ENCODE measurements around the gene HSPE1.
"Not testable (repeated sequence)": the region's sequence is repeated elsewhere in the genome, so short reads cannot be mapped to it uniquely, and the experiment has no call there.

Gene HSPE1

DNA sequence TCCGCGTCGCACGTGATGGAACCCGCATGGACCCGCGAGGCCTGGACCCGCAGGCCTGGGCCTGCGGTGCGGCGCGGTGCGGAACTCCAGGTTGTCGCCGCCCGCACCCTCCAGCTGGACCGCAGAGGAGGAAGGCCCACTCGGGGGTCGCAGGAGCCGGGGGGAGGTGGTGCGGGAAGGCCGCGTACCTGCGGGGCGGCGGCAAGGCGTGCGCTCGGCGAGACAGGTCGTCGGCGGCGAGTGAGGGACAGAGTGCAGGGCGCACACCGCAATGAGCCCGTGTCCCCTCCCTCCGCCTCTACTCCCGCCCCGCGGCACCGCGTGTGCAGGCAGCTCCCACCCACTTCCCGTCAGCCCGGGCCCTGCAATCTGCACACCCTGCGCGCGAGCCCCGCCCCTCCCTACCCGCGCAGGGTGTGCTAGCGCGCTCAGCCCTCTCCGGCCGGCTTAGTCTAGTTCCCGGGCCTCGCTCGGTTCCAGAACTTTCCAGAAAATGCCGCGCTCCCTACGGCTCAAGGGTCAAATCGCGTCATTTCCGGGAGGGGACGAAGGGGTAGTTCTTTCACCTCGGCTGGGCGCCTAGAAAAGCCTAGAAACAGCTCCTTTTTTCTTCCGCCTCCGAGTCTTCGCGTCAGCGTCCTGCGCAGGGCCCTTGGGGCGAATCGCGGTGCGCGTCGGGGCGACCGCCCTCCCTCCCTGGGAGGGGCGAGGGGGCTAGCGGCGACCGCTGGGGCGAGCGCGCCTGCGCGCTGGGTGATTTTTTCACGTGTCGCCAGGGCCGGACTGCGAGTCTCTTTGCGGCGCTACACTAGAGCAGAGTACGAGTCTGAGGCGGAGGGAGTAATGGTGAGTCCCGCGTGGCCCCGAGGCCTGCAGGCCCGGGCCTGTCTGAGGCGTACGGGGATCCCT is at the start of gene HSPE1, which contains the start of gene HSPD1:
Gene HSPE1, plus strand, starts transcription at position 786 of the 909 bp plus-strand sequence. Its CDS starts 58 bp downstream, at position 844.
Gene HSPD1, minus strand, starts transcription at position 247 of the 909 bp plus-strand sequence. CDS start 992 bp downstream, outside the sequence.
- peak; percentile 94 for DNase-seq (ENCODE audit: low spot score)

DNA sequence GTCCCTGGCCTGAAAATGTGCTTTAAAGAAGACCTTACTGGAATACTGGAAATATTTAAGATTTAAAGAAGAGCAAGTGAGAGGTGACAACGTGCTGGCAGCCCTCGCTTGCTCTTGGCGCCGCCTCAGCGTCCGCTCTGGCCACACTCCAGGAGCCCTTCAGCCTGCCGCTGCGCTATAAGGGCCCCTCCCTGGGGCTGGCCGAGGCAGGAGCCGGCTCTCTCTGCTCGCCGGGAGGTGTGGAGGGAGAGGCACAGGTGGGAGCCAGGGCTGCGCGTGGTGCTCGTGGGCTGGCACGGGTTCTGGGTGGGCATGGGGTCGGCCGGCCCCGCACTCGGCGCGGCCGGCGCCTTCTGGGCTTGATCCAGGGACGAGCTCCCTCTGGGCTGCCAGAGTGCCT is 49.7 kb upstream of the HSPE1 start:
- no peak for DNase-seq (ENCODE audit: low spot score)

DNA sequence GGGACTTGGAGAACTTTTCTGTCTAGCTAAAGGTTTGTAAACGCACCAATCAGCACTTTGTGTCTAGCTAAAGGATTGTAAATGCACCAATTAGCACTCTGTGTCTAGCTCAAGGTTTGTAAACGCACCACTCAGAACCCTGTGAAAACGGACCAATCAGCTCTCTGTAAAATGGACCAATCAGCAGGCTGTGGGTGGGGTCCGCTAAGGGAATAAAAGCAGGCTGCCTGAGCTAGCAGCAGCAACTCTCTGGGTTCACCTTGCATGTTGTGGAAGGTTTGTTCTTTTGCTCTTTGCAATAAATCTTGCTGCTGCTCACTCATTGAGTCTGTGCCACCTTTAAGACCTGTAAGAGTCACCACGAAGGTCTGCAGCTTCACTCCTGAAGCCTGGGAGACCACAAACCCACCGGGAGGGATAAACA is 49.2 kb upstream of the HSPE1 start:
- not testable (repeated sequence) for DNase-seq (ENCODE audit: low spot score)

DNA sequence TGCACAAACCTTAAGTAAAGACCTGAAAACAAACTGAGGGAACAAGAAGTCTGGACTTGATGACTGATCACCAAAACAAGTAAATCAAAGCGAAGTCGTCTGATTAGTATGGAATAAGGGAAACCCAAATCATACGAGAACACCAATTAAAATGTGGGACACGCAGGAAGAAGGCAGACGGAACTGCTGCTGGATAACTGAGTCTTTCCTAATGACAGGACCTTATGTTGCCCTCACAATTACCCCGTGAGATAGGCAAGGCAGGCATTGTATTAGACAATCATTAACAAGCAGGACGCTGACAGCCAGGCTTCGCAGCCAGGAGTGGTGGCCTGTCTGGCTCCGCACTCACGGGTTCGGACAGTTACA is 47.4 kb upstream of the HSPE1 start:
- DNase-seq (ENCODE audit: low spot score) = no peak

DNA sequence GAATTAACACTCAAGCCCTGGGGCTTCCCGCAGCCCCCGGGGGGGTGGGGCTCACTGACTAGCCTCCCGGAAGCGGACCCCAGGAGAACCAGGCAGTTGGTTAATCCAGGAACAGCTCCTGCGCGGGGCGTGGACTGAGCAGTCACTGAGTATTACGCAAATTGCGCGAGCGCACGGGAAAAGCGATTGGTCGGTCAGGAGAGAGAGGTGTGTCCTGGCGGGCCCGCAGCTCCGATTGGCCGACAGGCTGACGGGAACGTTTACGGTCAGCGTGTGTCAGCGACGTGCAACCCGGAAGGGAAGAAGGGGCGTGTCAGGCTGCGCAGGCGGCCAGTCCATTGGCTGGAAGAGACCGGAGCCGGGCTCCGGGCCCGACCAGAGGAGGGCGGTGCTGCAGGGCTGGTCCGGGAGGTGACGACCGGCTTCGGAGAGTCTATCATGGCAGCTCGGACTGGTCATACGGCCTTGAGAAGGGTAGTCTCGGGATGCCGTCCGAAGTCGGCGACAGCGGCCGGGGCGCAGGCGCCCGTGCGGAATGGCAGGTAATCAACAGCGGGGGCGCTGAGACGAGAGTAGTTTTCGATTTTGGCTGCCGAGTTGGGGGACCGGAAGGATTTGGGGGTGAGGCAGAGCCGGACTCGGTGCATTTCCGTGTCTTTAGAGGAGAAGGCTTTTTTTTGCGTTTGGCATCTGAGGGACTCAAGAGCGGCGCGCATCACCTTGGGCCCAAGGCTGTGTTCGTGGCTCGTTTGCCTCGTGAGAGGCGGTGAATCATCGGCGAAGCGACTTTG is 46.9 kb upstream of the HSPE1 start, which contains the start of gene COQ10B:
Gene COQ10B, plus strand, starts transcription at position 430 of the 791 bp plus-strand sequence. Its CDS starts 9 bp downstream, at position 439.
- DNase-seq (ENCODE audit: low spot score) = peak; percentile 99

DNA sequence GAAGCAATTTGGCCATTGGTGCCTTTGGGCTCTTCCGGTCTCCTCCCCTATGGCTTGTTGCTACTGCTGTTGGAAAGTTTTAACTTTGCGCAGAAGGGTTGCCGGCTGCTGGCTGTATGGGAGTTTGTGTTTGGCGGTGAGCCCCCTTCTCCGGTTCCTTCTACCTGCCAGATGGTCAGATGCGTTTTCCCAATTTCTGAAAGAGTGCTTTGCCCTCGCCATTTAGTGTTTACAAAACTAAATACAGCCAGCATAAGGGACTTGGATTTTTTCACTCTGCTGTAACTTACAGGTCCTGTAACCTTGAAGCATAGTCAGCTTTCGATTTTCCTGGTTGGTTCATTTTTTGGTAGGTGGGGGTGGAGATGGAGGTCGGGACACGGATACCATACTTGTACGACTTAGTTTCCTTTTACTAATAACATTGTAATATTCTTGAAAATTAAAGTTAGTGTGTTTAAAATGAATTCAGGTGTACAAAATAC is 46.2 kb upstream of the HSPE1 start:
- no peak for DNase-seq (ENCODE audit: low spot score)

DNA sequence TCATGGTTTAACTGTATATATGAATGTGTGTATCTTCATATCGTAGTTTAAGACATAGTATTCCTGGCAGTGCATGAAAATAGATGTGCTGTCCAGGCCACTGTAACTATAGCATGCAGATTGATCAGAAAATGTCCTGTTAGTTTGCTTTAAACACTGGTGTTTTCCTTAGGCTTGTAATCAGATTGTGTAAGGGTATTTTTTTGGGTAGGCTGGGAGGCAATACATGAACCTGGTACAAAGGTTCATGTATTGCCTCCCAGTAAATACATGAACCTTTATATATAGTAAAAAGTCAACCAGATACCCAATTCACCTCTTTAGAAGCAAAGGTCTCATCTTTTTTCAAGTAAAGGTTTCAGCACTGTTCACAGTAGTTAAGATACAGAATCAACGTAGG is 45.3 kb upstream of the HSPE1 start:
- DNase-seq (ENCODE audit: low spot score) = no peak

DNA sequence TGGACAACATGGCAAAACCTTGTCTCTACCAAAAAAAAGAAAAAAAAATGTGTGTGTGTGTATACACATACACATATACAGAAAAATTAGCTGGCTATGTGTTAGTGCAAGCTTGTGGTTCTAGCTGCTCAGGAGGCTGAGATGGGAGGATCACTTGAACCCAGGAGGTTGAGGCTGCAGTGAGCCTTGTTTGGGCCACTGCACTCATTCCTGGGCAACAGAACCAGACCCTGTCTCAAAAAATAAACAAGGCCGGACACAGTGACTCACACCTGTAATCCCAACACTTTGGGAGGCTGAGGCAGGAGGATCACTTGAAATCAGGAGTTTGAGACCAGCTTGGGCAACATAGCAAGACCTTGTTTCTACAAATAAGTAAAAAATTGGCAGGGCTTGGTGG is 44.8 kb upstream of the HSPE1 start:
- no peak for DNase-seq (ENCODE audit: low spot score)

DNA sequence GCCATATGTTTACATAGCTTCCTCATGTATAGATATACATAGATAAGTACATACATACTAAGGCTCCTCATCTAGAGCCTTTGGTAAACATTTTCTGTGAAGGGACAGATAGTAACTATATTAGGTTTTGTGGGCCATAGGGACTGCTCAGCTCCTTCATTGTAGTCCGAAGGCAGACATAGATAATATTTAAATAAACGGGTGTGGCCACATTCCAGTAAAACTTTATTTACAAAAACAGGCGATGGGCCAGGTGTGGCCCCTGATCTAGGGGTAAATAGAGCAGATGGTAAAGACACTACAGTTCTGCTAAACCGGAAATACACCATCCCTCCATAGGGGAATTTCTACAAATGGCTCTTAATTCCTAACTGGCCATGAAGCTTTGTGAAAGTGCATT is 39.5 kb upstream of the HSPE1 start:
- DNase-seq (ENCODE audit: low spot score) = peak; percentile 37

DNA sequence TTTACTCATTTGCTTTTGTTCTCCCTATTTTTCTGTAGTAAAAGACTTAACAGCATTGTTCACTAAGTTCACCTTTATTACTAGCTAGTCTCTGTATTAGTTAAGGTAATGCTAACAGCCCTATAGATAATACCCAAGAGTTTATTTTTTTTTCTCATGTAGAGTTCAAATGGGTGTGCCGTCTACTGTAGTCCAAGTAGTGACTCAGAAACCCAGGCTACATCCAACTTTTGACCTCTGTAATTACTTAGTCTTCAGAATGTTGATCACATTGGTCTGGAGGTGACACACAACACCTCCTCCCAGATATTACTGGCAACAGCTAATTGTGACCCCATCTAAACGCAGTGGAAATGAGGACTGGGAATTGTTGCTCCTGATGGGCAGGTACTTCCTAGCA is 39.1 kb upstream of the HSPE1 start:
- DNase-seq (ENCODE audit: low spot score) = peak; percentile 48

DNA sequence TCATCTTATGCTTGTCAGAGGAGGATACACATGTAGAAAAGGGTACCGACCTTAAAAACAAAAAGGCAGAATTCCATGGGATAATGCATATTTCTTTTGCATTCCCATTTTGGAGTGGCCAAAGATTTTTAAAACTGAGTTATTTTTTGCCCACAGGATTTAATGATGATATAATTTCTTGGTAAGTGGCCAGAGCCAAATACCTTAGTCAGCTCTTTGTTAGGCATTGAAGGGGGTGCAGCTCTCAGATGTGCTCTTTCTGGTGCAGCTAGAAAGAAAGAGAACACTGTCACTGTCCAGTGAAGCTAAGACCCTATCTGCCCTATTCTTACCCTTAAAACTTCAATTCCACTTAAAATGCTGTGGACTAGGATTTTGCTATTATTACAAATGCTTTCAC is 36.0 kb upstream of the HSPE1 start:
- DNase-seq (ENCODE audit: low spot score) = no peak

DNA sequence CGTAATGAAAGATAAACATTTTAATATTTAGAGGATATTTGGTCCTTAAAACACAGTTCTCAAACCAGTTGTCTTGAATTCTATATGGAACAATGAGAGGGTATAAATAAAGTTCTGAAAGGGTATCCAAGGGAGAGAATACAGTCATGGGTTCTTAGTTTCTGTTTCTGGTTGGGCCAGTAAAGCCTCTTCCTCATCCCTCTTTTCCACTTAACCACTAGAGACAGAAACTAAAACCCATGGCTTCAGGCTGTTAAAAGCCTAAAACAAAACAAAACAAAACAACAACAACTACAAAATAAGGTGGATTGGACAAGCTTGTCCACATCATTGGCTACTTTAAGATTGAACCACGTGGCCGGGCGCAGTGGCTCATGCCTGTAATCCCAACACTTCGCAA is 28.0 kb upstream of the HSPE1 start:
- no peak for DNase-seq (ENCODE audit: low spot score)

DNA sequence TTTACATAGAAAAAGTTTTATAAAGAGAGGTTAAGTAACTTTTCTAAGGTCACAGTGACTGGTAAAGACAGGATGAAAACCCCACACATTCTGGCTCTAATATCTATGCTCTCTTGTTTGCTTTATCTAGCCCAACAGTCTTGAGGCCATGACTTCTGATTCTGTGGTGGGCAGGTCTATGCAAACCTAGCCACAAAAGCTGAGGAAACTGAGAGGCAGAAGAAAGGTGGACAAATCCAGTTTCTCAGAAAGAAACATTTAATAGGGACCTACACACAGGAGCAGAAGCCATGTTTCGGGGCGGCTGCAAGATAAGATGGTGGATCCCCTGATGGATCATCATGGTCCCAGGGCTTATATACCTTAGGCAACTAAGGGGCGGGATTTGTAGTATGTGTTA is 22.4 kb upstream of the HSPE1 start:
- DNase-seq (ENCODE audit: low spot score) = peak; percentile 73

DNA sequence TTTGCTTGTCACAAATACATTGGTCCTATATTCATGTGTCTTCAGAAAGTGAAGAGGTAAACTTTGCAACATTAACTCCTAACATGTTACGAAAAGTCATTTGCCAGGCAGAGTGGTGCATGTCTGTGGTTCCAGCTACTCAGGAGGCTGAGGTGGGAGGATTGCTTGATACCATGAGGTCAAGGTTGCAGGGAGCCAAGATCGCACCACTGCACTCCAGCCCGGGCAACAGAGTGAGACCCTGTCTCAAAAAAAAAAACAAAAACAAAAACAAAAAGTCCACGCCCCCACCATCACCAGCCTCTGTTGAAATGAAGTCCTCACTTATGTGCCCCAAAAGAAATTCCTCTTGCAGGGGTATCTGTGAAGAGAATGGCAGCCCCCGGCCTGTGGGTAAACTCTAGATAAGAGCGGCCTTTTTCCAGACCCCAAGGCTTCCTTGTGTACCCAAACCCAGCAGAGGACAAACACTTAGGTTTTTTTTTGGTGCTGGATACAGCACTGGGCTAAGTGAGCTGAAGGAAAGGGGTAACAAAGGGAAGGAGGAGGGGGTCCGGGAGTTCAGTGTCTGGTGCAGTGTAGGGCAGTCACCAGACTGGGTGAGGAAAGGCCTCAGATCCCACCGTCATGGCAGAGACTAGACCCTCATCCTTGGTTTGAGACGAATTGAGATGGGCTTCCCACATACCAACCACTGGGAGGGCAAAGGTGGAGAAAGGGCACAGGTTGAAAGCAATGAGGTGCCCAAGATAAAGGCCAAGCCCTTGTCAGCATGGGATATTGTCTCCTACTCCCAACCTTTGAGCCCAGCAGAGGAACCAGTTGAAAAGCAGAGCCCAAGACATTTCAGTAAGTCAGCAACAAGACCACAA is 19.8 kb upstream of the HSPE1 start:
- DNase-seq (ENCODE audit: low spot score) = no peak

DNA sequence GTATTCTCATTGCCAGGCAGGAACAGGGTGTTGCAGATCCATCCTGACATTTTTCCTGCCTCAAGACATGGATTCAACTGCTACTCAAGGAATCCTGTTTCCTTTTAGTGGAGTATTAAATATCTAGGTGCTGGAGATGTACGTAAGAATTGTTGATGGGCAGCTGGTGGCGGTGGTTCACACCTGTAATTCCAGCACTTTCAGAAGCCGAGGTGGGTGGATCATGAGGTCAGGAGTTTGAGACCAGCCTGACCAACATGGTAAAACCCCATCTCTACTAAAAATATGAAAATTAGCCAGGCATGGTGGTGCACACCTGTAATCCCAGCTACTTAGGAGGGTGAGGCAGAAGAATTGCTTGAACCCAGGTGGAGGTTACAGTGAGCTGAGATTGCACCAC is 15.9 kb upstream of the HSPE1 start:
- DNase-seq (ENCODE audit: low spot score) = not testable (repeated sequence)

DNA sequence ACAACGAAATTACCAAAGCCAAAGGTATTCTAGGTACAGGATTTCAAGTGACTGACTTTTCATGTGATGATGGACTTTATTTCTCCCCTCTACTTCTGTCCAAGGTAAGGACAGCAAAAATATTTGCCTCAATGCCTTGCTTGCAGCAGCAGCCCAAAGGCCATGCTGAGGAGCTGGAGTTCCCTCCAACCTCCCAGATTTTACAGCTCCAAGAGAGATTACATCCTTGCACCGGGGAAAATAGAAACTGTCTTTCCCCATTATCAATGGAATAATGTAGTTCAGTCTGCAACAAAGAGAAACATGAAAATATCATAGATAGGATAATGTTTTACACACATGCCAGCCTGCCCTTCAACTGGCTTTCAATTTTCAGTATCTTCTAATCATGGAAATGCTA is 14.0 kb upstream of the HSPE1 start:
- no peak for DNase-seq (ENCODE audit: low spot score)

DNA sequence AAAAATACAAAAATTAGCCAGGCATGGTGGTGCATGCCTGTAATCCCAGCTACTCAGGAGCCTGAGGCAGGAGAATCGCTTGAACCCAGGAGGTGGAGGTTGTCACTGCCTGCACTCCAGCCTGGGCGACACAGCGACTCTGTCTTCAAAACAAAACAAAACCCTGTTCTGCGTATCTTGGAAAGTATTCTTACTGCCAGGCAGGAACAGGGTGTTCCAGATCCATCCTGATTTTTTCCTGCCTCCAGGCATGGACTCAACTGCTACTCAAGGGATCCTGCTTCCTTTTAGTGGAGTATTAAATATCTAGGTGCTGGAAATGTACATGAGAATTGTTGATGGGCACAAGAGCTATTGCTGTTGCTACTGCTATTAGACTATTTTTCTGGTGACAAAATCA is 12.8 kb upstream of the HSPE1 start:
- no peak for DNase-seq (ENCODE audit: low spot score)

DNA sequence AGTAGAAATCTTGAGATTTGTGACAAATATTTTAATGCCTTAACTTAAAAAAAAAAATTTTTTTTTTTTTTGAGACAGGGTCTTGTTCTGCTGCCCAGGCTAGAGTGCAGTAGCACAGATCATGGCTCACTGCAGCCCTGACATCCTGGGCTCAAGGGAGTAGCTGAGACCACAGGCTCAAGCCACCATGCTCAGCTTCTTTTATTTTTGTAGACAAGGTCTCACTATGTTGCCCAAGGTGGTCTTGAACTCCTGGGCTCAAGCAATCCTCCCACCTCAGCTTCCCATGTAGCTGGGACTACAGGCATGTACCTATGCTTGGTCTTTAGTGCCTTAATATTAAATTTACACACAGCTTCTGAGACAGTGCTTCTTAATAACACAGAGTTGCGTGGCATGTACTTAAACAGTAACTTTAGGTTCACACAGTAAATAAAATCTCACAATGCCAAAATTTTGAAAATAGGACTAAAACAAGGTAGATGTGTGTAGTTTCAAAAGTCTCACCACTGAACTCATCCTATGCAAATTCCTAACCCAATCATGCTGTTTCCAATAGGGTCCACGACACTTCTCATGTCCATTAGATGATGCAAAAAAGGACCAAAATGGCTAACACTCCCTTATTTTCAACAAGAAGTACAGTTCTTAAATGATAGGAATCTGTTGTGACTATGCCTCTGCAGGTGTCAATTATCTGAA is 4.6 kb upstream of the HSPE1 start:
- no peak for DNase-seq (ENCODE audit: low spot score)

DNA sequence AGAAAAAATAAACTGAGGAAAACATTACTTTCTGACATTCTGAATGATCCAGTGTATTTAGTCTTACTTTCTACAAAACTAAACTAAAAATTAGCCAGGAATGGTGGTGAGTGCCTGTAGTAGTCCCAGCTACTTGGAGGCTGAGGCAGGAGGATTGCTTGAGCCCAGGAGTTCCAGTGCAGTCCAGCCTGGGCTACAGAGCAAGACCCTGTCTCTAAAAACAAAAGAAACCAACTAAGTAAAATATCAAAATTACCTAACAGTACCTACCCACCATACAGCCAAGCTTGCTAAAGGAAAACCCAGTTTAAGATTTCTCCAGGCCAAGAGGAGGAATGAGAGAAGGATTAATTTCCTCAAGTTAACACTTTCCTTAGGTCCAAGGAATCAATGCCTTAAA is 3.5 kb upstream of the HSPE1 start:
- no peak for DNase-seq (ENCODE audit: low spot score)

DNA sequence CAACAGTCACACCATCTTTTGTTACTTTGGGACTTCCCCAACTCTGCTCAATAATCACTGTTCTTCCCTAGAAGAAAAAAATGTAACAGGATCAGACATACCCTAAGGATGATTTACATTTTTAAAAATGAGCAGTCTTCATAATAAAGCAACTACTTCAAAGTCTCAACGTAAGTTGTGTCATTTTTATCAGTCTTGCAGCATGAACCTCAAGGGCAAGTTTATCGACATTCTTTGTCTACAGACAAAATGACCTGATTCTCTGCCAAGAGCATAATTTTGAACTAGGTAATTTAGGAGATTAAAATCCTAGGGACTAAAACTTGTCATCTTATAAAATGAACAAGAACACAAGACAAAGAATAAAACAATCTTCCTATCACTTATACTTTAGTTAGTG is 2.9 kb upstream of the HSPE1 start:
- DNase-seq (ENCODE audit: low spot score) = peak; percentile 58
